ENCODE results near the gene TNFAIP8. TPM values are rescaled to one million over a fixed set of nuclear protein-coding genes. Genes with fewer than 3 reads are reported as not detected.

Gene TNFAIP8
- total and polyA plus RNA-seq, 9 of the 15 experiments (the other 6 are each of a cell fraction or from before 2014, with no cell fraction given) = 29.9 to 52.2 (median 44.8) TPM

DNA sequence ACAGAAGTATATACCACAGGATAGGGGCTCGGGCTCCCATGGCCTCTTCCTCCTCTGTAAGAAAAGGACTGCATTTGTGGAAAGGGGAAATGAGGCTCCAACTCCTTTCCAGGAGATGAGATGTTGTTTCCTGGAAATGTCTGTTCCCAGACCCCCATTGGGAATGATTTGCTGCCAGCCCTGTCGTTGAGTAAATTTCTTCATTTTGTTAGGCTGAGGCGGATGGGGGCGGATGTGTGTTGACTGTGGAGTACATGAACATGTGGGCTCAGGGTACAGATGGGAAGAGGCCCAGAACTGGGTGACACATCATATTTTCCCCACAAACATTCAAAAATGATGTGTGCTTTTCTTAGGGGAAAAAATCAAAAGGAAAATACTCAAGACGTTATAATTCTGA is 28.8 kb upstream of the TNFAIP8 start (continued):
- TF ChIP-seq ZNF324 (CRISPR knock-in tag; IDR thresholded peaks at IDR 0.05) = no peak
- no peak for TF ChIP-seq ZNF75A (CRISPR knock-in tag; IDR thresholded peaks at IDR 0.05)
- no peak for TF ChIP-seq ZNF444 (CRISPR knock-in tag; IDR thresholded peaks at IDR 0.05)
- no peak for TF ChIP-seq ZNF165 (CRISPR knock-in tag; IDR thresholded peaks at IDR 0.05; ENCODE audit: borderline replicate concordance)
- TF ChIP-seq, protein P1, sequence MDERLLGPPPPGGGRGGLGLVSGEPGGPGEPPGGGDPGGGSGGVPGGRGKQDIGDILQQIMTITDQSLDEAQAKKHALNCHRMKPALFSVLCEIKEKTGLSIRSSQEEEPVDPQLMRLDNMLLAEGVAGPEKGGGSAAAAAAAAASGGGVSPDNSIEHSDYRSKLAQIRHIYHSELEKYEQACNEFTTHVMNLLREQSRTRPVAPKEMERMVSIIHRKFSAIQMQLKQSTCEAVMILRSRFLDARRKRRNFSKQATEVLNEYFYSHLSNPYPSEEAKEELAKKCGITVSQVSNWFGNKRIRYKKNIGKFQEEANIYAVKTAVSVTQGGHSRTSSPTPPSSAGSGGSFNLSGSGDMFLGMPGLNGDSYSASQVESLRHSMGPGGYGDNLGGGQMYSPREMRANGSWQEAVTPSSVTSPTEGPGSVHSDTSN (CRISPR knock-in tag; IDR thresholded peaks at IDR 0.05; ENCODE audit: low read depth) = no peak
- TF ChIP-seq, protein P1 (tag; conservative IDR thresholded peaks at IDR 0.05; ENCODE audit: low read depth) = no peak
- no peak for TF ChIP-seq TARDBP (IDR thresholded peaks at IDR 0.05)
- TF ChIP-seq, protein P2, sequence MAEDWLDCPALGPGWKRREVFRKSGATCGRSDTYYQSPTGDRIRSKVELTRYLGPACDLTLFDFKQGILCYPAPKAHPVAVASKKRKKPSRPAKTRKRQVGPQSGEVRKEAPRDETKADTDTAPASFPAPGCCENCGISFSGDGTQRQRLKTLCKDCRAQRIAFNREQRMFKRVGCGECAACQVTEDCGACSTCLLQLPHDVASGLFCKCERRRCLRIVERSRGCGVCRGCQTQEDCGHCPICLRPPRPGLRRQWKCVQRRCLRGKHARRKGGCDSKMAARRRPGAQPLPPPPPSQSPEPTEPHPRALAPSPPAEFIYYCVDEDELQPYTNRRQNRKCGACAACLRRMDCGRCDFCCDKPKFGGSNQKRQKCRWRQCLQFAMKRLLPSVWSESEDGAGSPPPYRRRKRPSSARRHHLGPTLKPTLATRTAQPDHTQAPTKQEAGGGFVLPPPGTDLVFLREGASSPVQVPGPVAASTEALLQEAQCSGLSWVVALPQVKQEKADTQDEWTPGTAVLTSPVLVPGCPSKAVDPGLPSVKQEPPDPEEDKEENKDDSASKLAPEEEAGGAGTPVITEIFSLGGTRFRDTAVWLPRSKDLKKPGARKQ (CRISPR knock-in tag; IDR thresholded peaks at IDR 0.05) = no peak
- TF ChIP-seq C11orf30 (IDR thresholded peaks at IDR 0.05; ENCODE audit: low read depth) = peak; percentile 73
- TF ChIP-seq, protein P3, sequence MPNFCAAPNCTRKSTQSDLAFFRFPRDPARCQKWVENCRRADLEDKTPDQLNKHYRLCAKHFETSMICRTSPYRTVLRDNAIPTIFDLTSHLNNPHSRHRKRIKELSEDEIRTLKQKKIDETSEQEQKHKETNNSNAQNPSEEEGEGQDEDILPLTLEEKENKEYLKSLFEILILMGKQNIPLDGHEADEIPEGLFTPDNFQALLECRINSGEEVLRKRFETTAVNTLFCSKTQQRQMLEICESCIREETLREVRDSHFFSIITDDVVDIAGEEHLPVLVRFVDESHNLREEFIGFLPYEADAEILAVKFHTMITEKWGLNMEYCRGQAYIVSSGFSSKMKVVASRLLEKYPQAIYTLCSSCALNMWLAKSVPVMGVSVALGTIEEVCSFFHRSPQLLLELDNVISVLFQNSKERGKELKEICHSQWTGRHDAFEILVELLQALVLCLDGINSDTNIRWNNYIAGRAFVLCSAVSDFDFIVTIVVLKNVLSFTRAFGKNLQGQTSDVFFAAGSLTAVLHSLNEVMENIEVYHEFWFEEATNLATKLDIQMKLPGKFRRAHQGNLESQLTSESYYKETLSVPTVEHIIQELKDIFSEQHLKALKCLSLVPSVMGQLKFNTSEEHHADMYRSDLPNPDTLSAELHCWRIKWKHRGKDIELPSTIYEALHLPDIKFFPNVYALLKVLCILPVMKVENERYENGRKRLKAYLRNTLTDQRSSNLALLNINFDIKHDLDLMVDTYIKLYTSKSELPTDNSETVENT (CRISPR knock-in tag; IDR thresholded peaks at IDR 0.05) = no peak
- peak; percentile 36; the same call in 1 of the 2 replicates for TF ChIP-seq BACH1 (tag; IDR thresholded peaks at IDR 0.05)
- TF ChIP-seq ZFX (CRISPR knock-in tag; IDR thresholded peaks at IDR 0.05) = peak; percentile 64
- no peak for TF ChIP-seq TAF15 (IDR thresholded peaks at IDR 0.05; ENCODE audit: low read depth, low read length)
- TF ChIP-seq, protein P4, sequence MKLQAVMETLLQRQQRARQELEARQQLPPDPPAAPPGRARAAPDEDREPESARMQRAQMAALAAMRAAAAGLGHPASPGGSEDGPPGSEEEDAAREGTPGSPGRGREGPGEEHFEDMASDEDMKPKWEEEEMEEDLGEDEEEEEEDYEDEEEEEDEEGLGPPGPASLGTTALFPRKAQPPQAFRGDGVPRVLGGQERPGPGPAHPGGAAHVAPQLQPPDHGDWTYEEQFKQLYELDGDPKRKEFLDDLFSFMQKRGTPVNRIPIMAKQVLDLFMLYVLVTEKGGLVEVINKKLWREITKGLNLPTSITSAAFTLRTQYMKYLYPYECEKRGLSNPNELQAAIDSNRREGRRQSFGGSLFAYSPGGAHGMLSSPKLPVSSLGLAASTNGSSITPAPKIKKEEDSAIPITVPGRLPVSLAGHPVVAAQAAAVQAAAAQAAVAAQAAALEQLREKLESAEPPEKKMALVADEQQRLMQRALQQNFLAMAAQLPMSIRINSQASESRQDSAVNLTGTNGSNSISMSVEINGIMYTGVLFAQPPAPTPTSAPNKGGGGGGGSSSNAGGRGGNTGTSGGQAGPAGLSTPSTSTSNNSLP (IDR thresholded peaks at IDR 0.05; ENCODE audit: borderline replicate concordance, low read depth, low read length) = no peak
- TF ChIP-seq TAF1 (IDR thresholded peaks at IDR 0.05; ENCODE audit: control insufficient read depth, extremely low read depth, insufficient read depth, low read length, severe bottlenecking) = peak; percentile 24
- TF ChIP-seq RB1 (IDR thresholded peaks at IDR 0.05; ENCODE audit: low read depth) = no peak
- TF ChIP-seq, protein P5, sequence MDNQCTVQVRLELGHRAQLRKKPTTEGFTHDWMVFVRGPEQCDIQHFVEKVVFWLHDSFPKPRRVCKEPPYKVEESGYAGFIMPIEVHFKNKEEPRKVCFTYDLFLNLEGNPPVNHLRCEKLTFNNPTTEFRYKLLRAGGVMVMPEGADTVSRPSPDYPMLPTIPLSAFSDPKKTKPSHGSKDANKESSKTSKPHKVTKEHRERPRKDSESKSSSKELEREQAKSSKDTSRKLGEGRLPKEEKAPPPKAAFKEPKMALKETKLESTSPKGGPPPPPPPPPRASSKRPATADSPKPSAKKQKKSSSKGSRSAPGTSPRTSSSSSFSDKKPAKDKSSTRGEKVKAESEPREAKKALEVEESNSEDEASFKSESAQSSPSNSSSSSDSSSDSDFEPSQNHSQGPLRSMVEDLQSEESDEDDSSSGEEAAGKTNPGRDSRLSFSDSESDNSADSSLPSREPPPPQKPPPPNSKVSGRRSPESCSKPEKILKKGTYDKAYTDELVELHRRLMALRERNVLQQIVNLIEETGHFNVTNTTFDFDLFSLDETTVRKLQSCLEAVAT (IDR thresholded peaks at IDR 0.05) = no peak
- no peak for TF ChIP-seq HNRNPK (IDR thresholded peaks at IDR 0.05; ENCODE audit: low read depth, low read length, poor library complexity, severe bottlenecking)
- no peak for TF ChIP-seq ZSCAN29 (IDR thresholded peaks at IDR 0.05)
